Neural cell (in vitro differentiated cells): ENCODE data around the gene KCNJ1. TPM values are rescaled to one million over a fixed set of nuclear protein-coding genes. Genes with fewer than 3 reads are reported as not detected.

Source experiments
- H2AFZ ChIP-seq: fragments of 200-600, 300-800 bp; sonication (generic), shearing (Covaris generic); 2 replicates; pipeline ENCODE4 v1.6.0; 2014; ENCODE audit warnings: low read depth, mild to moderate bottlenecking, antibody characterized with exemption, low read length, moderate library complexity
- H3F3A ChIP-seq: fragments of 200-600 bp; shearing (Covaris generic); 2 replicates; pipeline ENCODE4 v1.6.1; 2016; ENCODE audit warnings: mild to moderate bottlenecking, moderate library complexity, mixed read lengths, antibody characterized with exemption, low read length; ENCODE audit not compliant: insufficient read depth, poor library complexity, severe bottlenecking
- H3K27ac ChIP-seq: fragments of 200-600, 300-800 bp; sonication (generic), shearing (Covaris generic); 2 replicates; pipeline ENCODE4 v1.5.1; 2014; ENCODE audit warnings: mild to moderate bottlenecking, low read length, moderate library complexity
- H3K27me3 ChIP-seq: fragments of 300-800, 200-600 bp; sonication (generic), shearing (Covaris generic); 2 replicates; pipeline ENCODE4 v1.6.0; 2014; ENCODE audit warnings: mild to moderate bottlenecking, low read depth, low read length, moderate library complexity; ENCODE audit not compliant: insufficient read depth
- H3K36me3 ChIP-seq: fragments of 300-800, 200-600 bp; sonication (generic), shearing (Covaris generic); 2 replicates; pipeline ENCODE4 v1.5.1; 2014; ENCODE audit warnings: mild to moderate bottlenecking, antibody characterized with exemption, low read length, moderate library complexity; ENCODE audit not compliant: insufficient read depth
- H3K4me2 ChIP-seq: fragments of 300-800, 200-600 bp; sonication (generic), shearing (Covaris generic); 2 replicates; pipeline ENCODE4 v1.6.0; 2014; ENCODE audit warnings: mild to moderate bottlenecking, low read length
- H3K4me3 ChIP-seq: fragments of 300-800, 200-600 bp; sonication (generic), shearing (Covaris generic); 2 replicates; pipeline ENCODE4 v1.5.1; 2014; ENCODE audit warnings: mild to moderate bottlenecking, low read length, moderate library complexity
- H3K79me2 ChIP-seq: fragments of 200-600 bp; shearing (Covaris generic); replicated peaks from 2 replicates; pipeline ENCODE4 v1.6.0; 2014; ENCODE audit warnings: mild to moderate bottlenecking, low read length, moderate library complexity; ENCODE audit not compliant: insufficient read depth
- H3K9ac ChIP-seq: fragments of 300-800, 200-600 bp; sonication (generic), shearing (Covaris generic); 2 replicates; pipeline ENCODE4 v1.6.1; 2016; ENCODE audit warnings: mild to moderate bottlenecking, low read length, mixed read lengths
- H3K9me2 ChIP-seq: fragments of 200-600 bp; shearing (Covaris generic); 2 replicates; pipeline ENCODE4 v1.6.1; 2016; ENCODE audit warnings: mild to moderate bottlenecking, low read length, mixed read lengths; ENCODE audit not compliant: insufficient read depth
- H3K9me3 ChIP-seq: fragments of 200-600, 300-800 bp; sonication (generic), shearing (Covaris generic); 2 replicates; pipeline ENCODE4 v1.6.1; 2016; ENCODE audit warnings: mild to moderate bottlenecking, mixed run types, low read length, moderate library complexity, mixed read lengths
- H4K20me1 ChIP-seq: fragments of 200-600 bp; shearing (Covaris generic); 2 replicates; pipeline ENCODE4 v1.6.1; 2016; ENCODE audit warnings: mild to moderate bottlenecking, mixed run types; ENCODE audit not compliant: insufficient read depth
- EP300 ChIP-seq: fragments of 450-650 bp; conservative IDR thresholded peaks from 2 replicates; pipeline ENCODE4 v1.6.1; 2014; ENCODE audit warnings: antibody characterized with exemption, mild to moderate bottlenecking, moderate library complexity; ENCODE audit not compliant: poor library complexity, severe bottlenecking
- EZH2 ChIP-seq: fragments of 200-600, 300-800 bp; shearing (Covaris generic), sonication (generic); IDR thresholded peaks from 2 replicates; pipeline ENCODE4 v1.6.1; 2014; ENCODE audit warnings: antibody characterized with exemption, low read length, borderline replicate concordance, mild to moderate bottlenecking; ENCODE audit not compliant: insufficient read depth, poor library complexity, severe bottlenecking
- MXI1 ChIP-seq: fragments of 450-650 bp; conservative IDR thresholded peaks from 2 replicates; pipeline ENCODE4 v1.6.1; 2014; ENCODE audit warnings: antibody characterized with exemption, mild to moderate bottlenecking; ENCODE audit not compliant: poor library complexity, severe bottlenecking
- POLR2AphosphoS5 ChIP-seq: IDR thresholded peaks from 2 replicates; pipeline ENCODE4 v1.6.1; 2012
- RAD21 ChIP-seq: fragments of 450-650 bp; conservative IDR thresholded peaks from 2 replicates; pipeline ENCODE4 v1.6.1; 2014; ENCODE audit warnings: antibody characterized with exemption, mild to moderate bottlenecking, moderate library complexity
- SMC3 ChIP-seq: fragments of 450-650 bp; conservative IDR thresholded peaks from 2 replicates; pipeline ENCODE4 v1.6.1; 2014; ENCODE audit warnings: antibody characterized with exemption, mild to moderate bottlenecking, moderate library complexity; ENCODE audit not compliant: poor library complexity
- TAF1 ChIP-seq: IDR thresholded peaks from 2 replicates; pipeline ENCODE4 v1.6.1; 2012; ENCODE audit warnings: low read depth
- polyA plus RNA-seq: library from polyadenylated mRNA; depleted of rRNA; stranded (reverse); fragments of >200 nt; gene quantifications from 2 replicates; pipeline ENCODE4 v1.2.3, GENCODE V29; 2014
- TF ChIP-seq, protein P1 (sequence below): IDR thresholded peaks from 2 replicates; pipeline ENCODE4 v1.6.1; 2012; ENCODE audit warnings: borderline replicate concordance
- TF ChIP-seq, protein P2 (sequence below): fragments of 450-650 bp; IDR thresholded peaks from 2 replicates; pipeline ENCODE4 v1.5.1; 2014; ENCODE audit warnings: antibody characterized with exemption, mild to moderate bottlenecking, moderate library complexity; ENCODE audit not compliant: poor library complexity, severe bottlenecking

KCNJ1 gene
- polyA plus RNA-seq, 1 donor from 2014 or later, result 0.22 TPM

DNA sequence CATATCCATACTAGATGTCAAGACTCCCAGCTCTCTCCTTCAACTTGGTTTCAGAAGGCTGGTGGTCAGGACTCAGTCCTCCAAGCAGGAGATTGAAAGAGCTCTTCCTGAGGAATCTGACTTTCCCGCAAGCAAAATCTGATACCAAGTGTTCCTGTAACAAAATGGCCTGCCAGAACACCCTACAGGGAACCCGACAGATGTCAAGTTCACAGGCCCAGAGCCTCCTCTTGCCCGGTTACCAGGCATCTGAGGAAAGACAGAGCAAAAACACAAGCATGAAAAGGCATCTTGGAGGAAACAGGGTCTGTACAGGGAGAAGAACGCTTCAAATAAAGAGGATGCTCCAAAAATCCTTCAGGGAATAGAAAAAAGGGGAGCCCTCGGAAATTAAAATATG, 15.4 kb upstream of the KCNJ1 start:
- H3K9ac ChIP-seq, result no peak overlapping the region
- no peaks in the 10 kb centered on the region for H3F3A ChIP-seq
- H3K27me3 ChIP-seq, result no peaks in the 10 kb centered on the region
- no peaks in the 10 kb centered on the region for H3K9me3 ChIP-seq
- no peak overlapping the region for H3K27ac ChIP-seq
- TF ChIP-seq EZH2 (no peak), MXI1 (no peak)
- TF ChIP-seq, protein P1, sequence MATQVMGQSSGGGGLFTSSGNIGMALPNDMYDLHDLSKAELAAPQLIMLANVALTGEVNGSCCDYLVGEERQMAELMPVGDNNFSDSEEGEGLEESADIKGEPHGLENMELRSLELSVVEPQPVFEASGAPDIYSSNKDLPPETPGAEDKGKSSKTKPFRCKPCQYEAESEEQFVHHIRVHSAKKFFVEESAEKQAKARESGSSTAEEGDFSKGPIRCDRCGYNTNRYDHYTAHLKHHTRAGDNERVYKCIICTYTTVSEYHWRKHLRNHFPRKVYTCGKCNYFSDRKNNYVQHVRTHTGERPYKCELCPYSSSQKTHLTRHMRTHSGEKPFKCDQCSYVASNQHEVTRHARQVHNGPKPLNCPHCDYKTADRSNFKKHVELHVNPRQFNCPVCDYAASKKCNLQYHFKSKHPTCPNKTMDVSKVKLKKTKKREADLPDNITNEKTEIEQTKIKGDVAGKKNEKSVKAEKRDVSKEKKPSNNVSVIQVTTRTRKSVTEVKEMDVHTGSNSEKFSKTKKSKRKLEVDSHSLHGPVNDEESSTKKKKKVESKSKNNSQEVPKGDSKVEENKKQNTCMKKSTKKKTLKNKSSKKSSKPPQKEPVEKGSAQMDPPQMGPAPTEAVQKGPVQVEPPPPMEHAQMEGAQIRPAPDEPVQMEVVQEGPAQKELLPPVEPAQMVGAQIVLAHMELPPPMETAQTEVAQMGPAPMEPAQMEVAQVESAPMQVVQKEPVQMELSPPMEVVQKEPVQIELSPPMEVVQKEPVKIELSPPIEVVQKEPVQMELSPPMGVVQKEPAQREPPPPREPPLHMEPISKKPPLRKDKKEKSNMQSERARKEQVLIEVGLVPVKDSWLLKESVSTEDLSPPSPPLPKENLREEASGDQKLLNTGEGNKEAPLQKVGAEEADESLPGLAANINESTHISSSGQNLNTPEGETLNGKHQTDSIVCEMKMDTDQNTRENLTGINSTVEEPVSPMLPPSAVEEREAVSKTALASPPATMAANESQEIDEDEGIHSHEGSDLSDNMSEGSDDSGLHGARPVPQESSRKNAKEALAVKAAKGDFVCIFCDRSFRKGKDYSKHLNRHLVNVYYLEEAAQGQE, result no peak
- no peak overlapping the region for H2AFZ ChIP-seq
- H3K4me2 ChIP-seq, result no peak overlapping the region
- H3K79me2 ChIP-seq, result no peaks in the 10 kb centered on the region
- H3K4me3 ChIP-seq, result no peak overlapping the region
- H4K20me1 ChIP-seq, result no peaks in the 10 kb centered on the region
- H3K9me2 ChIP-seq, result no peaks in the 10 kb centered on the region
- no peaks in the 10 kb centered on the region for H3K36me3 ChIP-seq

DNA sequence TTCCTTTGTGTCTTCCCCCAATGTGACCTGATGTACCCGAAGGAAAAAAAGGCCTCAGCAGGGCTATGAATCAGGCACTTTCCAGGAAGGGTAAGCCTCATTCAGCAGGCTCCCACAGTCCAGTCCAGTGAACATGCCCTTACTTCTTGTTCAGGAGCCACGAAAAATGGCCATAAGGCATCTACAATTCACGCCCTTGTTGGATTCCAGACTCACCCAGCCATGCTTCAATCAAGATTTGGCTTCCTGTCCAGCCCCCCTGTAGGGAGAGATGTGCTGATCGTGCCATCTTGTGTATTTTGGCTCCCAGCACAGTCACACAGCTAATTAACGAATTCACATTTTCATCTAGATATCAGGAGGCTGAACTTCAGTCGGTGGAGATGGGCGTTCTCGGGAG, 14.1 kb upstream of the KCNJ1 start:
- Histone ChIP-seq H4K20me1 (no peaks in the 10 kb centered on the region), H3K79me2 (no peaks in the 10 kb centered on the region), H3K27ac (no peak overlapping the region), H3K9ac (no peak overlapping the region), H3K4me2 (no peak overlapping the region), H3K27me3 (no peaks in the 10 kb centered on the region), H3K36me3 (no peaks in the 10 kb centered on the region), H3K9me2 (no peaks in the 10 kb centered on the region), H3K9me3 (no peaks in the 10 kb centered on the region), H3F3A (no peaks in the 10 kb centered on the region), H2AFZ (no peak overlapping the region), H3K4me3 (no peak overlapping the region)
- TF ChIP-seq EZH2 (no peak), EP300 (no peak), RAD21 (no peak), SMC3 (no peak), TAF1 (no peak), MXI1 (no peak), POLR2AphosphoS5 (no peak)
- TF ChIP-seq, protein P2, sequence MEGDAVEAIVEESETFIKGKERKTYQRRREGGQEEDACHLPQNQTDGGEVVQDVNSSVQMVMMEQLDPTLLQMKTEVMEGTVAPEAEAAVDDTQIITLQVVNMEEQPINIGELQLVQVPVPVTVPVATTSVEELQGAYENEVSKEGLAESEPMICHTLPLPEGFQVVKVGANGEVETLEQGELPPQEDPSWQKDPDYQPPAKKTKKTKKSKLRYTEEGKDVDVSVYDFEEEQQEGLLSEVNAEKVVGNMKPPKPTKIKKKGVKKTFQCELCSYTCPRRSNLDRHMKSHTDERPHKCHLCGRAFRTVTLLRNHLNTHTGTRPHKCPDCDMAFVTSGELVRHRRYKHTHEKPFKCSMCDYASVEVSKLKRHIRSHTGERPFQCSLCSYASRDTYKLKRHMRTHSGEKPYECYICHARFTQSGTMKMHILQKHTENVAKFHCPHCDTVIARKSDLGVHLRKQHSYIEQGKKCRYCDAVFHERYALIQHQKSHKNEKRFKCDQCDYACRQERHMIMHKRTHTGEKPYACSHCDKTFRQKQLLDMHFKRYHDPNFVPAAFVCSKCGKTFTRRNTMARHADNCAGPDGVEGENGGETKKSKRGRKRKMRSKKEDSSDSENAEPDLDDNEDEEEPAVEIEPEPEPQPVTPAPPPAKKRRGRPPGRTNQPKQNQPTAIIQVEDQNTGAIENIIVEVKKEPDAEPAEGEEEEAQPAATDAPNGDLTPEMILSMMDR, result no peak
- TF ChIP-seq, protein P1, result no peak
